ENCODE data around the gene ASIC2. TPM values are rescaled to one million over a fixed set of nuclear protein-coding genes. Genes with fewer than 3 reads are reported as not detected.

ASIC2 gene
- total RNA-seq, 5 donors from 2014 or later (not counting 1 experiment from before 2014, with no cell fraction given): not detected

DNA sequence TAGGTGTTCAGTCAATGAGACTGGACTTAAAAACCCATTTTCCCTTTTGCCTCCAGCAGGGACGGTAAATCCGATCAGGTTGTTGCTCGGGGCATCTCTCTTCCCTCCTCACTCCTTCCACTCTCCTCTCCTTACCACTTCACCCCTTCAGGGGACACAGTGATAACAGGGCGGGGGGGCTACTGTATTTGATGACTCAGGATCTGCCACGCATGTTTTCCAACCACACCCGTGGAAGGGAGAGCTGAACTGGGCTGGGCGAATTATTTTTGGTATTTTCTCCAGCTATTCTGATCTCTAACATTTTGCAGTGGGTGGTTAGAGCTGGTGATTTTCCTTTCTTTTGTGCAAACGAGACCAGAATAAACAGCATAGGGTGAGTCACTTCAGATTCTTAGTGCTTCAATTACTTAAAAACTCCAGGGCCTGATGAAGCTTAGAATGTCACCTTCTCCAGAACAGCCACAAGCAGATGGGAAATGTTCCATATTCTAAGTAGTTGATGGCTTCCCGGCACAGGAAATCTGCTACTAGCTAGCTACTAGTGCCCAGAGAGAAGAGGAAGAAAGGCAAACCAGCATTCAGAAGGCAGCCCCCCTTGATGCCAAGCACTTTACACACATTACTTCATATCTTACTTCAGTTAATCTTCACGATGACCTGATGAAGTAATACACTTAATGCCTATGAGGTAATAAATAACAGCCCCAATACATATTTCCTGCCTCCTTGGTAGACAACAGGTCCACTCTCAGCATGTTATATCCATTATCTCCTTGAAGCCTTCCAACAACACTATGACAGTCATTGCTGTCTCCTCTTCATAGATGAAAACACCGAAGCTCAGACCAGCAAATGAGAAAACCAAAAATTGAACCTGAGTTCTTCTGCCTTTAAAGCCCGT is 74.1 kb downstream of the ASIC2 start:
- ChIA-PET CTCF (no interaction called here), POLR2A (no interaction called here)
- ATAC-seq (replicated peaks in 1 of 4) (no peak), DNase-seq (no peak)
- no peak overlapping the region for H3K4me3 Mint-ChIP-seq
- H3K27ac Mint-ChIP-seq: no peak overlapping the region
- no peak overlapping the region for H3K4me3 ChIP-seq (ENCODE audit: control insufficient read depth in 1 of 2, extremely low read depth in 1 of 2, low read length in 1 of 2)
- H3K4me1 ChIP-seq (ENCODE audit: control insufficient read depth in 1 of 2, extremely low read depth in 1 of 2, insufficient read depth in 2 of 2, low read length in 2 of 2): no peaks in the 10 kb centered on the region
- H3K4me1 Mint-ChIP-seq: no peaks in the 10 kb centered on the region
- H3K27me3 ChIP-seq (replicated peaks in 1 of 2; ENCODE audit: control insufficient read depth in 2 of 2, extremely low read depth in 1 of 2, insufficient read depth in 2 of 2, low read length in 1 of 2): peaks cover 0 to 11% of the 10 kb centered on the region in 2 experiments
- H3K36me3 Mint-ChIP-seq: no peaks in the 10 kb centered on the region
- no peaks in the 10 kb centered on the region for H3K36me3 ChIP-seq (ENCODE audit: control insufficient read depth in 2 of 2, extremely low read depth in 1 of 2, insufficient read depth in 1 of 2, low read length in 1 of 2)
- WGBS (ENCODE audit: insufficient coverage): 76% methylated on average over 7 of the region's 12 CpGs
- H3K9me3 Mint-ChIP-seq: no peaks in the 10 kb centered on the region
- H3K27ac ChIP-seq (ENCODE audit: low read length): no peak overlapping the region
- H3K9me3 ChIP-seq: no peaks in the 10 kb centered on the region
- peaks cover 5 to 20% of the 10 kb centered on the region in 2 donors for H3K27me3 Mint-ChIP-seq

DNA sequence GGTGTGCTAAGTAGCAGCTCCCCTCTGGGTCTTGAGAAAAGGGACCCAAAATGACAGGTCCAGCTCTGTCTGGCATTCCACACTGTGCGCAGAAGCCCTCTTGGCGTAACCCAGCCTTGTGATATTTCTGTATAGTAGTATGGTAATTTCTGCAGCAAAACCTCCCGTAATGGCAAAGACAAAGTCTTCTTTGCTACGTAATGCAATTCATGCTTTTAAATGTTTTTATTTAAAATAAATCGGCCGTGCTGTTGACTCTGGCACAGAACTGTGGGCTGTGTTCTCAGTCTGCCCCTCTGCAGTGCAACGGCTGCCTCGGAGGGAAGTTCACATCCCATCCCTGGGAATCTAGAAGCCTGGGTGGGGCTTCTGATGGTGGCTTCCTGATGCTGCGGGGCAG is 75.2 kb downstream of the ASIC2 start:
- Histone ChIP-seq H3K27me3 (replicated peaks in 1 of 2; ENCODE audit: control insufficient read depth in 2 of 2, extremely low read depth in 1 of 2, insufficient read depth in 2 of 2, low read length in 1 of 2) (peaks cover 0 to 11% of the 10 kb centered on the region in 2 experiments), H3K4me3 (ENCODE audit: control insufficient read depth in 1 of 2, extremely low read depth in 1 of 2, low read length in 1 of 2) (no peak overlapping the region), H3K27ac (ENCODE audit: low read length) (no peak overlapping the region), H3K4me1 (ENCODE audit: control insufficient read depth in 1 of 2, extremely low read depth in 1 of 2, insufficient read depth in 2 of 2, low read length in 2 of 2) (no peaks in the 10 kb centered on the region), H3K9me3 (no peaks in the 10 kb centered on the region), H3K36me3 (ENCODE audit: control insufficient read depth in 2 of 2, extremely low read depth in 1 of 2, insufficient read depth in 1 of 2, low read length in 1 of 2) (no peaks in the 10 kb centered on the region)
- H3K27ac Mint-ChIP-seq: no peak overlapping the region
- 90% methylated on average over 7 of the region's 9 CpGs for WGBS (ENCODE audit: insufficient coverage)
- no peak for DNase-seq
- H3K4me1 Mint-ChIP-seq: no peaks in the 10 kb centered on the region
- ATAC-seq (replicated peaks in 1 of 4): no peak
- no peaks in the 10 kb centered on the region for H3K36me3 Mint-ChIP-seq
- H3K27me3 Mint-ChIP-seq: peaks cover 5 to 23% of the 10 kb centered on the region in 2 donors
- ChIA-PET POLR2A (no interaction called here), CTCF (no interaction called here)
- no peaks in the 10 kb centered on the region for H3K9me3 Mint-ChIP-seq
- H3K4me3 Mint-ChIP-seq: no peak overlapping the region

DNA sequence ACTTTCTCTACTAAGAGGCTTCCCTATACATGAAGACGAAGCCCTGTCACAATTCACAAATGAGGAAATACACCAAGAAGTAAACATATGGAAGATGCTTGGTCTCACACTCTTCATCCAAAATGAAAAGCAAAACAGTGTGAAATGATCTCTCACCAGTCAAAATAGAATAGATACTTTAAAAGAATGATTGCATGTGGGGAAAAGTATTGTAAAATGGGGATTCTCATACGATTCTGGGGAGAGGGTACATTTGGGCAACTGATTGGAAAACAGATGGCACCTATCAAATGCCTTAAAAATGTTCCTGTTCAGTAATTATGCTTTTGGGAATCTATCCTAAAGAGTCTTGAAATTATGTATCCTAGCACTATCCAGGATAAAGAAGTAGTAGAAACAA is 78.1 kb downstream of the ASIC2 start:
- no peak overlapping the region for H3K4me3 ChIP-seq (ENCODE audit: control insufficient read depth in 1 of 2, extremely low read depth in 1 of 2, low read length in 1 of 2)
- no peak overlapping the region for H3K27ac ChIP-seq (ENCODE audit: low read length)
- Mint-ChIP-seq H3K27me3 (peaks cover 11 to 34% of the 10 kb centered on the region in 2 donors), H3K4me3 (no peak overlapping the region), H3K36me3 (no peaks in the 10 kb centered on the region), H3K27ac (no peak overlapping the region), H3K9me3 (no peaks in the 10 kb centered on the region), H3K4me1 (no peaks in the 10 kb centered on the region)
- DNase-seq: no peak
- WGBS (ENCODE audit: insufficient coverage): no CpG with 5 or more reads among the region's 2 CpGs
- peaks cover 0 to 20% of the 10 kb centered on the region in 2 experiments for H3K27me3 ChIP-seq (replicated peaks in 1 of 2; ENCODE audit: control insufficient read depth in 2 of 2, extremely low read depth in 1 of 2, insufficient read depth in 2 of 2, low read length in 1 of 2)
- ATAC-seq (replicated peaks in 1 of 4): no peak
- no peaks in the 10 kb centered on the region for H3K9me3 ChIP-seq
- no peaks in the 10 kb centered on the region for H3K36me3 ChIP-seq (ENCODE audit: control insufficient read depth in 2 of 2, extremely low read depth in 1 of 2, insufficient read depth in 1 of 2, low read length in 1 of 2)
- POLR2A ChIA-PET: no interaction called here
- CTCF ChIA-PET: no interaction called here
- no peaks in the 10 kb centered on the region for H3K4me1 ChIP-seq (ENCODE audit: control insufficient read depth in 1 of 2, extremely low read depth in 1 of 2, insufficient read depth in 2 of 2, low read length in 2 of 2)

DNA sequence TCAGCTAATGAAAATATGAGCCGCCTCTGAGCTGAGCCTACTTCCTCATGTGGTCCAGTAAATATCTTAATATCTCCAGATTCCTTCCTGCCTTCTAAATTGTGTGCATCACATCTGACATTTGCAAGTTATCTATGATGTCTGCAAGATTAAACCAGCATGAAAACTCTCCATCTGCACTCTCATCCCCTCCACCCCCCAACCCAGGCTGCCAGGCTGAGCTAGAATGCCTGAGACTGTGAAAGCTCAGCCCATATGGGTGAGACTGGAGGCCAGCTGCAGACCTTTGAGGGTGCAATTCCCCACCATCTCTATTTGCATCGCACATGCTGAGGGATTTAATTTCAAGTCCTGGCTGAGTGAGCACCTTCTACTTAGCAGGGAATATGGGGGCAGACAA is 82.8 kb downstream of the ASIC2 start:
- H3K27ac Mint-ChIP-seq: no peak overlapping the region
- CTCF ChIA-PET: no interaction called here
- H3K4me3 Mint-ChIP-seq: no peak overlapping the region

DNA sequence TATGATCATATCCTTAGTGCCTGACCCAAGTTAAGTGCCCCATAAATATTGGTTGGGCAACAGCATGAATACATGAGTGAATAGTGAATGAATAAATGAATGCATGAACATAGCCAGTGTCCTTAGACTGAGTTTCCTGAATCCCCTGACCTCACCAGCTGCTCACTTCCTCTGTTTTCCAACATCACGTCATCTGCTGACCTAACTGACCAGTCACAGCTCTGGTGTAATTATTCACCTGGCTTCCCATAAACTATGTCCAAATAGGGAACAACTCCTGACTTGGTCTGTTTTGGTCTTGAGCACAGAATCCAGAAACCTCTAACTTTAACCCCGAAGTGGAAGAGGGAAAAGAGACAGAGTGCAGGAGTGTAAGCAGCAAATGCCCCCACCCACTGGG is 83.4 kb downstream of the ASIC2 start:
- Histone ChIP-seq H3K4me3 (ENCODE audit: control insufficient read depth in 1 of 2, extremely low read depth in 1 of 2, low read length in 1 of 2) (no peak overlapping the region), H3K27ac (ENCODE audit: low read length) (no peak overlapping the region), H3K4me1 (ENCODE audit: control insufficient read depth in 1 of 2, extremely low read depth in 1 of 2, insufficient read depth in 2 of 2, low read length in 2 of 2) (no peaks in the 10 kb centered on the region), H3K27me3 (replicated peaks in 1 of 2; ENCODE audit: control insufficient read depth in 2 of 2, extremely low read depth in 1 of 2, insufficient read depth in 2 of 2, low read length in 1 of 2) (peaks cover 0 to 10% of the 10 kb centered on the region in 2 experiments), H3K9me3 (no peaks in the 10 kb centered on the region), H3K36me3 (ENCODE audit: control insufficient read depth in 2 of 2, extremely low read depth in 1 of 2, insufficient read depth in 1 of 2, low read length in 1 of 2) (no peaks in the 10 kb centered on the region)
- Mint-ChIP-seq H3K27ac (no peak overlapping the region), H3K4me1 (no peaks in the 10 kb centered on the region), H3K9me3 (no peaks in the 10 kb centered on the region), H3K36me3 (no peaks in the 10 kb centered on the region), H3K4me3 (no peak overlapping the region), H3K27me3 (peaks cover 13 to 22% of the 10 kb centered on the region in 2 donors)
- ATAC-seq (replicated peaks in 1 of 4) (no peak), DNase-seq (no peak)
- CTCF ChIA-PET: no interaction called here
- POLR2A ChIA-PET: interaction anchor here in 1 of 2 donors (0.7 kb wide), 1 partner anchor 250 kb away, joined by 4 read pairs; no protein-coding TSS in a partner anchor
- WGBS (ENCODE audit: insufficient coverage): 40% methylated on average over 1 of the region's 2 CpGs

More for the DNA sequence above, 82.8 kb downstream of the ASIC2 start:
- Histone ChIP-seq H3K9me3 (no peaks in the 10 kb centered on the region), H3K27ac (ENCODE audit: low read length) (no peak overlapping the region), H3K4me1 (ENCODE audit: control insufficient read depth in 1 of 2, extremely low read depth in 1 of 2, insufficient read depth in 2 of 2, low read length in 2 of 2) (no peaks in the 10 kb centered on the region), H3K36me3 (ENCODE audit: control insufficient read depth in 2 of 2, extremely low read depth in 1 of 2, insufficient read depth in 1 of 2, low read length in 1 of 2) (no peaks in the 10 kb centered on the region), H3K4me3 (ENCODE audit: control insufficient read depth in 1 of 2, extremely low read depth in 1 of 2, low read length in 1 of 2) (no peak overlapping the region), H3K27me3 (replicated peaks in 1 of 2; ENCODE audit: control insufficient read depth in 2 of 2, extremely low read depth in 1 of 2, insufficient read depth in 2 of 2, low read length in 1 of 2) (peaks cover 0 to 10% of the 10 kb centered on the region in 2 experiments)
- Mint-ChIP-seq H3K4me1 (no peaks in the 10 kb centered on the region), H3K27me3 (peaks cover 13 to 25% of the 10 kb centered on the region in 2 donors), H3K36me3 (no peaks in the 10 kb centered on the region), H3K9me3 (no peaks in the 10 kb centered on the region)
- POLR2A ChIA-PET: interaction anchor here in 1 of 2 donors (0.7 kb wide), 1 partner anchor 251 kb away, joined by 4 read pairs; no protein-coding TSS in a partner anchor
- DNase-seq (no peak), ATAC-seq (replicated peaks in 1 of 4) (no peak)
- 0% methylated on average over 1 of the region's 2 CpGs for WGBS (ENCODE audit: insufficient coverage)

DNA sequence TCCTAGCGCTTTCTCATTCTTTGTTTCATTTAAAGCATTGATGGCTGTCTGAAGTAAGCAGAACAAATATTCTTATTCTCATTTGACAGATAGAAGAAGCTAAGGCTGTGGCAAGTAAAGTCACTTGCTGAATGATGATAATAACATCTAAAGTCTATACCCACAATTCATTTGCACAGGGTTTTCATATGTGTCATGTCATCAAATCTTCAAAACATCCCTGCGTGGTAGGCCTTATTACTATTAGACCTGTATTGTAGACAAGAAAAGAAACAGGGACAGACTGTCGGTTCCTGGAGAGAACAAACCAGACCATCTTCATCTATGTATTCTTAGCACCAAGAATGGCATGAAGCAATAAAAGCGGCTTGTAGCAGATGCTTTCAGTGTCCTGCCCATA is 85.9 kb downstream of the ASIC2 start:
- DNase-seq (no peak), ATAC-seq (replicated peaks in 1 of 4) (no peak)
- ChIA-PET CTCF (no interaction called here), POLR2A (no interaction called here)
- no peaks in the 10 kb centered on the region for H3K36me3 Mint-ChIP-seq
- H3K4me3 Mint-ChIP-seq: no peak overlapping the region
- Histone ChIP-seq H3K27me3 (replicated peaks in 1 of 2; ENCODE audit: control insufficient read depth in 2 of 2, extremely low read depth in 1 of 2, insufficient read depth in 2 of 2, low read length in 1 of 2) (peaks cover 0 to 6% of the 10 kb centered on the region in 2 experiments), H3K4me1 (ENCODE audit: control insufficient read depth in 1 of 2, extremely low read depth in 1 of 2, insufficient read depth in 2 of 2, low read length in 2 of 2) (no peaks in the 10 kb centered on the region), H3K9me3 (no peaks in the 10 kb centered on the region), H3K36me3 (ENCODE audit: control insufficient read depth in 2 of 2, extremely low read depth in 1 of 2, insufficient read depth in 1 of 2, low read length in 1 of 2) (no peaks in the 10 kb centered on the region), H3K4me3 (ENCODE audit: control insufficient read depth in 1 of 2, extremely low read depth in 1 of 2, low read length in 1 of 2) (no peak overlapping the region), H3K27ac (ENCODE audit: low read length) (no peak overlapping the region)
- no peak overlapping the region for H3K27ac Mint-ChIP-seq
- H3K27me3 Mint-ChIP-seq: peaks cover 11 to 19% of the 10 kb centered on the region in 2 donors
- 96% methylated on average over 2 of the region's 4 CpGs for WGBS (ENCODE audit: insufficient coverage)
- H3K9me3 Mint-ChIP-seq: no peaks in the 10 kb centered on the region
- no peaks in the 10 kb centered on the region for H3K4me1 Mint-ChIP-seq

Measured in T-cell (primary cell).